ENCODE results near the gene HAND1. TPM values are rescaled to one million over a fixed set of nuclear protein-coding genes. Genes with fewer than 3 reads are reported as not detected.

The HAND1 gene
- total and polyA plus RNA-seq, 8 donors: 0.08 to 0.09 TPM; not detected in 6

DNA sequence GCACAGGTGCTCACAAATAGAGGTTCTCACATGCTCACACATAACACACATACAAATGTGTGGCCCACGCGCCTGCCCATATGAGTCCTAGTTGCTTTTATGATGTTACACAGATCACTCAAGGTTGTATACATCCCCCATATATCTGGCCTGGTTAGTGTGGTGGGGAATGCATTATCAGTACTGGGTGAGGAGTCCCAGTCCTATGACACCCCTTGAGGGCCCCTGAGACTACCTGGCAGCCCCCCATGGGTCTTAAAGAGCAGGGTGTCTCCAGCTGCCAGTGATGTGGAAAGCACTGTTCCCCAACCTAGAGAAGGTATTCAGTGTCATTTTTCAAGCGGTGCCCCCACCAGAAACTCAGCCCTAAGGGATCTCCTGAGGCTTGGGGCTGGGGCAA lies 2.8 kb upstream of the HAND1 start:
- DNase-seq (no peak), ATAC-seq (no peak), FAIRE-seq (no peak)
- Histone ChIP-seq H3K27me3 (peaks cover 9 to 85% (median 37%) of the 10 kb centered on the region in 4 donors), H3K4me1 (peaks cover 0 to 11% (median 3%) of the 10 kb centered on the region in 3 donors), H3K36me3 (no peaks in the 10 kb centered on the region), H3K4me3 (no peak overlapping the region), H3K9me3 (no peaks in the 10 kb centered on the region), H3K27ac (no peak overlapping the region)
- TF ChIP-seq, protein P1, sequence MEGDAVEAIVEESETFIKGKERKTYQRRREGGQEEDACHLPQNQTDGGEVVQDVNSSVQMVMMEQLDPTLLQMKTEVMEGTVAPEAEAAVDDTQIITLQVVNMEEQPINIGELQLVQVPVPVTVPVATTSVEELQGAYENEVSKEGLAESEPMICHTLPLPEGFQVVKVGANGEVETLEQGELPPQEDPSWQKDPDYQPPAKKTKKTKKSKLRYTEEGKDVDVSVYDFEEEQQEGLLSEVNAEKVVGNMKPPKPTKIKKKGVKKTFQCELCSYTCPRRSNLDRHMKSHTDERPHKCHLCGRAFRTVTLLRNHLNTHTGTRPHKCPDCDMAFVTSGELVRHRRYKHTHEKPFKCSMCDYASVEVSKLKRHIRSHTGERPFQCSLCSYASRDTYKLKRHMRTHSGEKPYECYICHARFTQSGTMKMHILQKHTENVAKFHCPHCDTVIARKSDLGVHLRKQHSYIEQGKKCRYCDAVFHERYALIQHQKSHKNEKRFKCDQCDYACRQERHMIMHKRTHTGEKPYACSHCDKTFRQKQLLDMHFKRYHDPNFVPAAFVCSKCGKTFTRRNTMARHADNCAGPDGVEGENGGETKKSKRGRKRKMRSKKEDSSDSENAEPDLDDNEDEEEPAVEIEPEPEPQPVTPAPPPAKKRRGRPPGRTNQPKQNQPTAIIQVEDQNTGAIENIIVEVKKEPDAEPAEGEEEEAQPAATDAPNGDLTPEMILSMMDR (IDR thresholded peaks at IDR 0.05): no peak
- 12 to 25% methylated on average over 3 of the region's 3 CpGs for WGBS, 2 donors
- intact Hi-C loops (cut with DNase I): no loop called here

DNA sequence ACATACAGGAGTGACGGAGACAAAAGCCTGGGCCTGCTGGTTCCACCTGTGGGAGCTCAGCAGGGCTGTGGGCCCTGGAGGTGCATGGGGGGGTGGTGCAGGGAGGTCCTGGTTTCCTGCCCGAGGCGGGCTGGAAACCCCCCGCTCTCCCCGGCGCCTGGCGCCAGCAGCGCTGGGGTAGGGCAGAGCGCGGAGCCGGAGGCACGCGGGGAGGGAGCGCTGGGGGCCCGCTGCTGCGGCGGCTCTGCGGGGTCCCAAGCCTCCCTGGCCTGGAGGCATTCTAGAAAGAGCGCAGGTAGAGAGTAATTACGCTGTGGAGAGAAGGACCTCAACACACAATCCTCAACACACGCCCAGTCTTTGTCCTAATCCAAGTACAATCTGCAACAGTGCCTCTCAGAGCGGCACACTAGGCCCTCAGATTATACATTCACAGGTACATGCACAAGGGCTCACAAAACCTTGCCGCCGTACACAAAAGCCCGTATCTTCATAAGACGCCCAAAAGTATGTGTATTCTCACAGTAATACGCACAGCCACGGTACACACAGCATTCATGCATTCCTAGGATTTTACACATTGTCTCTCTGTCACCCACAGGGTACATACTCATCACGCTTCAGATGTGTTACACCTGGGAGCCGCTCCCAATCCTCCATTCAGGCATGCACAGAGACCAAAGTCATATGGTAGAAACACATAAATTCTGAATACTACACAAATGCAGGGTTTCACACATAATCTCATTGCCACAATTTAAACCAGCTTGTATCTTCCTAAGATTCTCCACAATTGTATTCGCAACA lies 2.1 kb upstream of the HAND1 start:
- peaks cover 0 to 11% (median 3%) of the 10 kb centered on the region in 3 donors for H3K4me1 ChIP-seq
- H3K27ac ChIP-seq: no peak overlapping the region
- ATAC-seq (no peak), FAIRE-seq (no peak), DNase-seq (no peak)
- no peak overlapping the region for H3K4me3 ChIP-seq
- no peaks in the 10 kb centered on the region for H3K9me3 ChIP-seq
- WGBS, 2 donors: 10 to 14% methylated on average over 31 of the region's 31 CpGs
- TF ChIP-seq, protein P1 (IDR thresholded peaks at IDR 0.05): no peak
- intact Hi-C loops (cut with DNase I): loop anchor here in 1 of 3 donors (10.0 kb wide), 1 partner anchor 145 kb away; no protein-coding TSS in a partner anchor
- H3K36me3 ChIP-seq: no peaks in the 10 kb centered on the region
- peaks cover 15 to 79% (median 38%) of the 10 kb centered on the region in 4 donors for H3K27me3 ChIP-seq

DNA sequence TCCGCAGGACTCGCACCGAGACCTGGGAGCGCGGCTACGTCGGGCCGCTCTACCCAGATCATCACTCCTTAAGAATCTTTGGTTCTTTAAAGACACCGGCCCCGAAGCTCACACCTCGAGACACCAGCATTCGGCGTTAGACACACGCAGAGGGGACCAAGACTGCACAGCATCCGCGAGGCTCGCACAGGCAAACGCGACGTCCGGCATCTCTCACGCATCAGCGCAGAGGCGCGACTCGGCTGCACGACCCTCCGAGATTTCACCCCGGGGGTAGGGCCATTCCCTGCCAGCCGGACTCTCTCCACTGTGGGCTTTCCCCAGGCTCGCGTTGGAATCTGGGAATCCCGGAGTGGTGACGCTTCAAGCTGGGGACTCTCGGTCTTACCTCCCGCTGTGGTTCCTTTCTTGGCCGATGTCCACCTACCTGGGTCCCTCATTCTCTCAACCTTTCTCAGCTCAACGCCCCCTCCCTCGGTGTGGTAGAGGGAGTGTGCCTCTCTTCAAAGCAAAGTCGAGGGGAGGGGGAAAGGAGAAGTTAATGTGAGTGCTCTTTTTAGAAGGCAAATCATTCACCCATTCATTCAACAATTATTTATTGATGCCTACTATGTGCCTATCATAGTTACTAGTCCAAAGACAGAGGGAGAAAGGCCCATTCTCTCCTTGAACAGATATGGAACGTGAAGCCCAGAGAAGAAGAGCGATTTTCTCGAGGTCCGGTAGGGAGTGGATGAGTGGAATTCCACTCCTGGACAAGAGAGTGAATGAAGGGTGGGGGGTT lies 1.3 kb upstream of the HAND1 start:
- no peak overlapping the region for H3K27ac ChIP-seq
- TF ChIP-seq, protein P1 (IDR thresholded peaks at IDR 0.05): no peak
- intact Hi-C loops (cut with DNase I): loop anchor here in 1 of 3 donors (10.0 kb wide), 1 partner anchor 145 kb away; no protein-coding TSS in a partner anchor
- no peak for FAIRE-seq
- H3K36me3 ChIP-seq: no peaks in the 10 kb centered on the region
- ATAC-seq: no peak
- 5% methylated on average over 43 to 44 of the region's 44 CpGs for WGBS, 2 donors
- H3K4me3 ChIP-seq: no peak overlapping the region
- peaks cover 0 to 11% (median 3%) of the 10 kb centered on the region in 3 donors for H3K4me1 ChIP-seq
- H3K9me3 ChIP-seq: no peaks in the 10 kb centered on the region
- peaks cover 15 to 73% (median 38%) of the 10 kb centered on the region in 4 donors for H3K27me3 ChIP-seq
- DNase-seq: no peak

DNA sequence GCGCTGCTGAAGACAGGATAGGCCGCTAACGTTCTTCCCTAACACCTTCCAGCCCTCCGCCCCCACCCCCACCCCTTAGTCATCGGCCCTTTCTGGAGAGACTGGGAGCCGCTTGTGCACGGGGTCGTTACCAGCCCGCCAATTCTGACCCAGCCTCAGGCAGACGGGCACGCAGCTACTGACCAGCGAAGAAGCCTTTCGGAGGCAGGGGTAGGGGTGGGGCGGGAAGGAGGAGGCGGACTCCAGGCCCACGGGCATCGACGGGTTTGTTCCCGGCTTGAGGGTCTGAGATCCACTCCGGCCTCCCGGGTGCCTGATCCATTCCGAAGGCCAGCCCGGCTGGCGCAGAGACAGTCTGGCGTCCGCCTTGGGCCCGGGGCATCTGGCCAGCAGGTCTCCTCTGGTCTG lies 729 bp upstream of the HAND1 start:
- WGBS, 2 donors: 6 to 8% methylated on average over 27 of the region's 27 CpGs
- TF ChIP-seq, protein P1 (IDR thresholded peaks at IDR 0.05): no peak
- Histone ChIP-seq H3K27me3 (peaks cover 15 to 73% (median 37%) of the 10 kb centered on the region in 4 donors), H3K4me3 (peak overlapping the region in 1 of 4 donors; percentile 26), H3K4me1 (peaks cover 0 to 11% (median 3%) of the 10 kb centered on the region in 3 donors), H3K9me3 (no peaks in the 10 kb centered on the region), H3K36me3 (no peaks in the 10 kb centered on the region), H3K27ac (no peak overlapping the region)
- peak in 2 of 6 donors; percentile 68 to 77 for DNase-seq
- ATAC-seq: peak in 1 of 4 donors; percentile 10
- FAIRE-seq: no peak
- intact Hi-C loops (cut with DNase I): loop anchor here in 1 of 3 donors (10.0 kb wide), 1 partner anchor 146 kb away; no protein-coding TSS in a partner anchor

Data from pancreas (tissue), 10 donors.